C4-2B (cell line): Measurements from ENCODE around the gene GALNT5.

Source experiments
- H3K27ac ChIP-seq: fragments of 450-650 bp; 2 replicates; pipeline ENCODE4 v1.5.1; 2017
- ZFX ChIP-seq: fragments of 450-650 bp; IDR thresholded peaks from 2 replicates; pipeline ENCODE4 v1.6.1; 2017
- TF ChIP-seq, protein P1 (sequence below): fragments of 450-650 bp; conservative IDR thresholded peaks from 2 replicates; pipeline ENCODE4 v1.5.1; 2017; ENCODE audit warnings: mild to moderate bottlenecking

GALNT5 gene

DNA sequence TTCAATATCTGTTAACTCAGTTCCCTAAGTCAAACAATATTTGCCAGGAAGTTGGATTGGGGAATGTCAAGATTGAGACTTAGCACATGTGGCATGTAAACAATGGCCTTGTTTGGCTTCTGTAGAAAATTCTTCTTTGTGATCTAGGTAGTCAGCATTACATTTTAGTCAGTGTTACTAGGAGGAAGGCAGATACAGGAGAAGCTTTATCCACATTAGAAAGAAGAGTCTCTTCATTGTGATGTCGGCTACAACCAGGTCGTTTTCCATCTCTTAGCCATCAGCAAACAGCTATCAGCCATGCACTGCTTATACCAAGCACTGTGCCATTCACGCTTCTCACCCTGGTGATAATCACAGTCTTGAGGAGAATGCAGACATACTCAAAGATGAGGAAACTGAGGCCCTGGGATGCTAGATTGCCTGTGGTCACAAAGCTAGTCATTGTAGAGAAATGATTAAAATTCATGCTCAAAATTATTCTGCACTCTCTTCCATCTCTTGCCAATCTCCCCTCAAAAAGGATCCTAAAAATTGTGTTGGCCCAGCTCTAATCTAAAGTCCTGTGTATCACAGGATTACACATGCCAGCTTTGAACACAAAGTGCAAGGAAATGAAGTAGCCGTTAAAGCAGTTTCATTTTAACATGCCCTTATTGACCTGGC is 3.2 kb downstream of the GALNT5 start:
- TF ChIP-seq ZFX = no peak
- TF ChIP-seq, protein P1, sequence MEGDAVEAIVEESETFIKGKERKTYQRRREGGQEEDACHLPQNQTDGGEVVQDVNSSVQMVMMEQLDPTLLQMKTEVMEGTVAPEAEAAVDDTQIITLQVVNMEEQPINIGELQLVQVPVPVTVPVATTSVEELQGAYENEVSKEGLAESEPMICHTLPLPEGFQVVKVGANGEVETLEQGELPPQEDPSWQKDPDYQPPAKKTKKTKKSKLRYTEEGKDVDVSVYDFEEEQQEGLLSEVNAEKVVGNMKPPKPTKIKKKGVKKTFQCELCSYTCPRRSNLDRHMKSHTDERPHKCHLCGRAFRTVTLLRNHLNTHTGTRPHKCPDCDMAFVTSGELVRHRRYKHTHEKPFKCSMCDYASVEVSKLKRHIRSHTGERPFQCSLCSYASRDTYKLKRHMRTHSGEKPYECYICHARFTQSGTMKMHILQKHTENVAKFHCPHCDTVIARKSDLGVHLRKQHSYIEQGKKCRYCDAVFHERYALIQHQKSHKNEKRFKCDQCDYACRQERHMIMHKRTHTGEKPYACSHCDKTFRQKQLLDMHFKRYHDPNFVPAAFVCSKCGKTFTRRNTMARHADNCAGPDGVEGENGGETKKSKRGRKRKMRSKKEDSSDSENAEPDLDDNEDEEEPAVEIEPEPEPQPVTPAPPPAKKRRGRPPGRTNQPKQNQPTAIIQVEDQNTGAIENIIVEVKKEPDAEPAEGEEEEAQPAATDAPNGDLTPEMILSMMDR = no peak
- no peak overlapping the region for H3K27ac ChIP-seq

GRCh38 chr2:157261199-157261782 is 3.8 kb downstream of the GALNT5 start:
- H3K27ac ChIP-seq = no peak overlapping the region
- TF ChIP-seq, protein P1 = no peak
- TF ChIP-seq ZFX = no peak

- no peak overlapping the region for H3K27ac ChIP-seq
- TF ChIP-seq, protein P1 = no peak
- no peak for TF ChIP-seq ZFX
Observed at GRCh38 chr2:157262248-157262647, 4.7 kb downstream of the GALNT5 start.

- H3K27ac ChIP-seq = no peak overlapping the region
- TF ChIP-seq, protein P1 = no peak
- TF ChIP-seq ZFX = no peak
Observed at GRCh38 chr2:157264099-157264498, 6.6 kb downstream of the GALNT5 start.

DNA sequence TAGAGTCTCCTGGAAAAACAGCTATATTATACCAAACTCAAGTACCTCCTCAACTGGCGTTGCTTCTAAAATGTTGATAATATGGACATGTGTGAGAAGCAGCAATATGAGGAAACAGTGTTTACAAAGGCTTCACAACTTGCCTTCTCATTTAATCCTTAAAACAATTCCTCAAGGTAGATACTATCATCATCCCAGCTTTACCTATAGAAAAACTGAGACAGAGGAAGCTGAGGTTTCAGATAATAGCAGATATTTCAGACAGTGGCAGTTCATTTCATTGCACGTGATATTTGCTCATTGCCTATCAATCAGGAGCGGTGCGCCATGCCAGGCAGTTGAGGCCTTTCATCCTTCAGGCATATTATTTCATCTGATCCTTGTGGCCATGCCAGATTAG is 8.3 kb downstream of the GALNT5 start:
- no peak for TF ChIP-seq ZFX
- TF ChIP-seq, protein P1 = no peak

GRCh38 chr2:157267476-157267875 is 10.0 kb downstream of the GALNT5 start:
- no peak overlapping the region for H3K27ac ChIP-seq
- TF ChIP-seq ZFX = no peak
- TF ChIP-seq, protein P1 = no peak

More for the DNA sequence above, 8.3 kb downstream of the GALNT5 start:
- no peak overlapping the region for H3K27ac ChIP-seq

GRCh38 chr2:157269060-157269459 is 11.6 kb downstream of the GALNT5 start:
- no peak for TF ChIP-seq ZFX
- TF ChIP-seq, protein P1 = no peak
- no peak overlapping the region for H3K27ac ChIP-seq
